GM18907 (cell line): ENCODE results near the gene ZBTB34.
"Not testable (repeated sequence)": the region's sequence is repeated elsewhere in the genome, so short reads cannot be mapped to it uniquely, and the experiment has no call there.

Source experiments
- ATAC-seq: cut with Tn5 transposase; IDR thresholded peaks from one replicate; pipeline ENCODE4 v1.9.1; 2021; ENCODE audit warnings: mild to moderate bottlenecking, moderate library complexity; ENCODE audit not compliant: unreplicated experiment

The ZBTB34 gene

GRCh38 chr9:126860077-126860756 lies at the start of gene ZBTB34:
Gene ZBTB34 (plus strand): TSS chr9:126860639. CDS start chr9:126879400, 18,761 bp downstream.
- ATAC-seq = peak; percentile 70

- no peak for ATAC-seq
These were observed 47.4 kb upstream of the ZBTB34 start for GRCh38 chr9:126813072-126813471.

- no peak for ATAC-seq
These were observed 46.3 kb upstream of the ZBTB34 start for GRCh38 chr9:126814091-126814490.

GRCh38 chr9:126817615-126818014 lies 42.8 kb upstream of the ZBTB34 start:
- ATAC-seq = not testable (repeated sequence)

GRCh38 chr9:126818482-126818881 lies 42.0 kb upstream of the ZBTB34 start:
- ATAC-seq = no peak

GRCh38 chr9:126819482-126819881 lies 41.0 kb upstream of the ZBTB34 start:
- no peak for ATAC-seq

- no peak for ATAC-seq
These were observed 38.2 kb upstream of the ZBTB34 start for GRCh38 chr9:126822278-126822677.

- ATAC-seq = no peak
These were observed 37.6 kb upstream of the ZBTB34 start for GRCh38 chr9:126822873-126823272.

- ATAC-seq = not testable (repeated sequence)
These were observed 36.4 kb upstream of the ZBTB34 start for GRCh38 chr9:126824052-126824451.

GRCh38 chr9:126827227-126827626 lies 33.2 kb upstream of the ZBTB34 start:
- ATAC-seq = no peak

- no peak for ATAC-seq
These were observed 31.4 kb upstream of the ZBTB34 start for GRCh38 chr9:126829035-126829434.

GRCh38 chr9:126830827-126831226 lies 29.6 kb upstream of the ZBTB34 start:
- no peak for ATAC-seq

- ATAC-seq = no peak
These were observed 28.0 kb upstream of the ZBTB34 start for GRCh38 chr9:126832440-126832839.

GRCh38 chr9:126833020-126833419 lies 27.4 kb upstream of the ZBTB34 start:
- ATAC-seq = no peak

- no peak for ATAC-seq
These were observed 26.6 kb upstream of the ZBTB34 start for GRCh38 chr9:126833710-126834345.

GRCh38 chr9:126834672-126835071 lies 25.8 kb upstream of the ZBTB34 start:
- ATAC-seq = no peak

GRCh38 chr9:126836216-126836615 lies 24.2 kb upstream of the ZBTB34 start:
- no peak for ATAC-seq

- no peak for ATAC-seq
These were observed 22.2 kb upstream of the ZBTB34 start for GRCh38 chr9:126838055-126838811.

- ATAC-seq = no peak
These were observed 21.5 kb upstream of the ZBTB34 start for GRCh38 chr9:126838895-126839294.

GRCh38 chr9:126839301-126839700 lies 21.1 kb upstream of the ZBTB34 start:
- no peak for ATAC-seq

GRCh38 chr9:126842220-126842842 lies 18.1 kb upstream of the ZBTB34 start:
- no peak for ATAC-seq
